GM12878 (cell line): ENCODE measurements around the gene NOP10. TPM values are rescaled to one million over a fixed set of nuclear protein-coding genes. Genes with fewer than 3 reads are reported as not detected.
A peak's percentile ranks its signal among the peaks of the same experiment; 100 is the strongest.

Experiments used
- BMI1 ChIP-seq: fragments of 450-650 bp; IDR thresholded peaks from 2 replicates; pipeline ENCODE4 v1.6.1; 2016; ENCODE audit warnings: mild to moderate bottlenecking, moderate library complexity, borderline replicate concordance
- CHD2 ChIP-seq: IDR thresholded peaks from 2 replicates; pipeline ENCODE4 v1.6.1; 2011; ENCODE audit warnings: low read depth, low read length, improper control_type of control experiment, borderline replicate concordance
- CHD4 ChIP-seq: fragments of 200-600 bp; sonication (generic); IDR thresholded peaks from 2 replicates; pipeline ENCODE4 v1.6.1; 2016; ENCODE audit warnings: mild to moderate bottlenecking
- CREM ChIP-seq: IDR thresholded peaks from 2 replicates; pipeline ENCODE4 v1.6.1; 2014; ENCODE audit warnings: antibody characterized with exemption, low read depth
- EGR1 ChIP-seq, 2 experiments: IDR thresholded peaks; 1 replicate in 1 of 2; 2 replicates in 1 of 2; pipeline ENCODE4 v1.6.1; 2011 to 2012; ENCODE audit warnings: low read depth in 2 of 2, low read length in 2 of 2, borderline replicate concordance in 1 of 2, mild to moderate bottlenecking in 1 of 2, moderate library complexity in 1 of 2
- ESRRA ChIP-seq: IDR thresholded peaks from 2 replicates; pipeline ENCODE4 v1.6.1; 2012; ENCODE audit warnings: mild to moderate bottlenecking, low read length, improper control_type of control experiment
- GATAD2B ChIP-seq: fragments of 450-650 bp; conservative IDR thresholded peaks from 2 replicates; pipeline ENCODE4 v1.6.1; 2017; ENCODE audit warnings: low read depth, mild to moderate bottlenecking, moderate library complexity
- HCFC1 ChIP-seq: fragments of 150-350 bp; IDR thresholded peaks from 2 replicates; pipeline ENCODE4 v1.6.1; 2014; ENCODE audit warnings: low read length
- HSF1 ChIP-seq: fragments of 150-350 bp; IDR thresholded peaks from 2 replicates; pipeline ENCODE4 v1.6.1; 2014; ENCODE audit warnings: mild to moderate bottlenecking, low read depth, low read length
- IRF4 ChIP-seq: IDR thresholded peaks from 2 replicates; pipeline ENCODE4 v1.6.1; 2011; ENCODE audit warnings: low read depth, low read length
- IRF5 ChIP-seq: fragments of 450-650 bp; IDR thresholded peaks from 2 replicates; pipeline ENCODE4 v1.6.1; 2017; ENCODE audit warnings: borderline replicate concordance
- MYB ChIP-seq: fragments of 150-350 bp; IDR thresholded peaks from 2 replicates; pipeline ENCODE4 v1.6.1; 2014; ENCODE audit warnings: mild to moderate bottlenecking, low read depth, low read length, borderline replicate concordance
- MYC ChIP-seq: IDR thresholded peaks from 2 replicates; pipeline ENCODE4 v1.6.1; 2011; ENCODE audit warnings: mild to moderate bottlenecking, low read length, moderate library complexity, inconsistent platforms; ENCODE audit not compliant: insufficient read depth, insufficient replicate concordance, insufficient read length, severe bottlenecking
- NR2F1 ChIP-seq: fragments of 450-650 bp; conservative IDR thresholded peaks from 2 replicates; pipeline ENCODE4 v1.6.1; 2017; ENCODE audit warnings: mild to moderate bottlenecking
- SMARCA5 ChIP-seq: fragments of 450-650 bp; IDR thresholded peaks from 2 replicates; pipeline ENCODE4 v1.6.1; 2017; ENCODE audit warnings: mild to moderate bottlenecking
- STAT1 ChIP-seq: fragments of 450-650 bp; conservative IDR thresholded peaks from 2 replicates; pipeline ENCODE4 v1.6.1; 2014; ENCODE audit warnings: antibody characterized with exemption, mild to moderate bottlenecking
- TAF1 ChIP-seq: IDR thresholded peaks from 2 replicates; pipeline ENCODE4 v1.6.1; 2011; ENCODE audit warnings: mild to moderate bottlenecking, low read depth, low read length, borderline replicate concordance
- TCF12 ChIP-seq: IDR thresholded peaks from 2 replicates; pipeline ENCODE4 v1.6.1; 2011; ENCODE audit warnings: low read depth, mild to moderate bottlenecking, low read length
- USF2 ChIP-seq: IDR thresholded peaks from 2 replicates; pipeline ENCODE4 v1.6.1; 2011; ENCODE audit warnings: low read depth, low read length, improper control_type of control experiment, borderline replicate concordance
- YY1 ChIP-seq: IDR thresholded peaks from 2 replicates; pipeline ENCODE4 v1.6.1; 2011; ENCODE audit warnings: low read depth, mild to moderate bottlenecking, low read length
- polyA plus RNA-seq, 11 experiments: library from polyadenylated mRNA; depleted of rRNA in 4 of 11; unstranded in 6 of 11; stranded (reverse) in 5 of 11; fragments of >200 nt; fragmentation: Nextera tagmentation in 4 of 11; fragmentation: Illumina TruSeq in 1 of 11; extraction: Ambion mirVana in 4 of 11; extraction: Trizol in 1 of 11; gene quantifications; 1 replicate in 1 of 11; 2 replicates in 10 of 11; pipeline versions ENCODE4 v1.2.1 to v1.2.3, GENCODE V29; 2011 to 2016; ENCODE audit warnings: inconsistent platforms in 2 of 11, missing spikeins in 2 of 11, low read depth in 1 of 11
- total RNA-seq, 4 experiments: library from RNA; depleted of rRNA in 3 of 4; stranded (reverse); fragments of >200 nt in 3 of 4; fragmentation: Illumina TruSeq in 1 of 4; extraction: Trizol in 1 of 4; gene quantifications; 2 replicates each; pipeline versions ENCODE4 v1.2.1 to v1.2.3, GENCODE V29; 2013 to 2021
- TF ChIP-seq, protein P1 (sequence below): fragments of 450-650 bp; IDR thresholded peaks from 2 replicates; pipeline ENCODE4 v1.6.1; 2017; ENCODE audit warnings: mild to moderate bottlenecking, low read depth, inconsistent platforms; ENCODE audit not compliant: poor library complexity, severe bottlenecking

The NOP10 gene
- total and polyA plus RNA-seq, 10 of the 15 experiments (the other 5 are each of a cell fraction or from before 2014, with no cell fraction given), result 225 to 1,778 (median 537) TPM

- TF ChIP-seq EGR1 (IDR thresholded peaks at IDR 0.05; ENCODE audit: borderline replicate concordance in 1 of 2, low read depth in 2 of 2, low read length in 2 of 2) (no peak), IRF4 (peak; percentile 34; the same call in 1 of the 2 replicates), BMI1 (no peak), TAF1 (no peak), SMARCA5 (no peak), GATAD2B (no peak), USF2 (no peak), ESRRA (no peak), CHD4 (no peak), HCFC1 (no peak), STAT1 (no peak), MYC (no peak), HSF1 (no peak), IRF5 (no peak), CREM (no peak), CHD2 (no peak), TCF12 (no peak), MYB (no peak), NR2F1 (no peak), YY1 (no peak)
- TF ChIP-seq, protein P1, sequence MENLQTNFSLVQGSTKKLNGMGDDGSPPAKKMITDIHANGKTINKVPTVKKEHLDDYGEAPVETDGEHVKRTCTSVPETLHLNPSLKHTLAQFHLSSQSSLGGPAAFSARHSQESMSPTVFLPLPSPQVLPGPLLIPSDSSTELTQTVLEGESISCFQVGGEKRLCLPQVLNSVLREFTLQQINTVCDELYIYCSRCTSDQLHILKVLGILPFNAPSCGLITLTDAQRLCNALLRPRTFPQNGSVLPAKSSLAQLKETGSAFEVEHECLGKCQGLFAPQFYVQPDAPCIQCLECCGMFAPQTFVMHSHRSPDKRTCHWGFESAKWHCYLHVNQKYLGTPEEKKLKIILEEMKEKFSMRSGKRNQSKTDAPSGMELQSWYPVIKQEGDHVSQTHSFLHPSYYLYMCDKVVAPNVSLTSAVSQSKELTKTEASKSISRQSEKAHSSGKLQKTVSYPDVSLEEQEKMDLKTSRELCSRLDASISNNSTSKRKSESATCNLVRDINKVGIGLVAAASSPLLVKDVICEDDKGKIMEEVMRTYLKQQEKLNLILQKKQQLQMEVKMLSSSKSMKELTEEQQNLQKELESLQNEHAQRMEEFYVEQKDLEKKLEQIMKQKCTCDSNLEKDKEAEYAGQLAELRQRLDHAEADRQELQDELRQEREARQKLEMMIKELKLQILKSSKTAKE, result no peak
These were observed 27.2 kb upstream of the NOP10 start (continued) for GRCh38 chr15:34370129-34370528.
